Measurements from ENCODE around the gene LRRN2.

- TF ChIP-seq, protein P1, sequence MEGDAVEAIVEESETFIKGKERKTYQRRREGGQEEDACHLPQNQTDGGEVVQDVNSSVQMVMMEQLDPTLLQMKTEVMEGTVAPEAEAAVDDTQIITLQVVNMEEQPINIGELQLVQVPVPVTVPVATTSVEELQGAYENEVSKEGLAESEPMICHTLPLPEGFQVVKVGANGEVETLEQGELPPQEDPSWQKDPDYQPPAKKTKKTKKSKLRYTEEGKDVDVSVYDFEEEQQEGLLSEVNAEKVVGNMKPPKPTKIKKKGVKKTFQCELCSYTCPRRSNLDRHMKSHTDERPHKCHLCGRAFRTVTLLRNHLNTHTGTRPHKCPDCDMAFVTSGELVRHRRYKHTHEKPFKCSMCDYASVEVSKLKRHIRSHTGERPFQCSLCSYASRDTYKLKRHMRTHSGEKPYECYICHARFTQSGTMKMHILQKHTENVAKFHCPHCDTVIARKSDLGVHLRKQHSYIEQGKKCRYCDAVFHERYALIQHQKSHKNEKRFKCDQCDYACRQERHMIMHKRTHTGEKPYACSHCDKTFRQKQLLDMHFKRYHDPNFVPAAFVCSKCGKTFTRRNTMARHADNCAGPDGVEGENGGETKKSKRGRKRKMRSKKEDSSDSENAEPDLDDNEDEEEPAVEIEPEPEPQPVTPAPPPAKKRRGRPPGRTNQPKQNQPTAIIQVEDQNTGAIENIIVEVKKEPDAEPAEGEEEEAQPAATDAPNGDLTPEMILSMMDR (IDR thresholded peaks at IDR 0.05): no peak
- no peak for TF ChIP-seq POLR2A (IDR thresholded peaks at IDR 0.05)
These were observed 33.0 kb downstream of the LRRN2 start for GRCh38 chr1:204652497-204652896.
